MM.1S (cell line): Measurements from ENCODE around the gene DIMT1.

ENCODE experiments used
- DNase-seq: peaks from one replicate; pipeline ENCODE4 v3.0.0-alpha.2; 2015
- H2AFZ ChIP-seq: fragments of 300-600 bp; sonication (generic); 2 replicates; pipeline ENCODE4 v1.6.0; 2016; ENCODE audit warnings: antibody characterized with exemption, low read length
- H3F3A ChIP-seq: fragments of 300-600 bp; sonication (generic); 2 replicates; pipeline ENCODE4 v1.6.1; 2016; ENCODE audit warnings: mild to moderate bottlenecking, antibody characterized with exemption, low read length, moderate library complexity, mixed read lengths; ENCODE audit not compliant: insufficient read depth
- H3K27ac ChIP-seq: fragments of 300-600 bp; sonication (generic); 2 replicates; pipeline ENCODE4 v1.5.1; 2016; ENCODE audit warnings: mild to moderate bottlenecking, low read length
- H3K27me3 ChIP-seq: fragments of 300-600 bp; sonication (generic); replicated peaks from 2 replicates; pipeline ENCODE4 v1.6.0; 2016; ENCODE audit warnings: low read length; ENCODE audit not compliant: insufficient read depth
- H3K36me3 ChIP-seq: fragments of 300-600 bp; sonication (generic); replicated peaks from 2 replicates; pipeline ENCODE4 v1.6.1; 2016; ENCODE audit warnings: mild to moderate bottlenecking, low read length, mixed read lengths; ENCODE audit not compliant: insufficient read depth
- H3K4me1 ChIP-seq: fragments of 300-600 bp; sonication (generic); 2 replicates; pipeline ENCODE4 v1.6.1; 2016; ENCODE audit warnings: low read length, mixed read lengths
- H3K4me2 ChIP-seq: fragments of 300-600 bp; sonication (generic); 2 replicates; pipeline ENCODE4 v1.6.0; 2016; ENCODE audit warnings: low read depth, low read length
- H3K4me3 ChIP-seq: fragments of 300-600 bp; sonication (generic); 2 replicates; pipeline ENCODE4 v1.5.1; 2016; ENCODE audit warnings: low read length, mixed read lengths
- H3K79me2 ChIP-seq: fragments of 300-600 bp; sonication (generic); 2 replicates; pipeline ENCODE4 v1.6.1; 2016; ENCODE audit warnings: mixed run types, low read length, mixed read lengths
- H3K9ac ChIP-seq: fragments of 300-600 bp; sonication (generic); 2 replicates; pipeline ENCODE4 v1.6.1; 2016; ENCODE audit warnings: low read length, mixed read lengths
- H3K9me2 ChIP-seq: fragments of 300-600 bp; sonication (generic); replicated peaks from 2 replicates; pipeline ENCODE4 v1.6.1; 2016; ENCODE audit warnings: mild to moderate bottlenecking, low read length, mixed read lengths; ENCODE audit not compliant: insufficient read depth
- H3K9me3 ChIP-seq: fragments of 300-600 bp; sonication (generic); replicated peaks from 2 replicates; pipeline ENCODE4 v1.6.1; 2016; ENCODE audit warnings: mild to moderate bottlenecking, low read length, mixed read lengths; ENCODE audit not compliant: insufficient read depth
- H4K20me1 ChIP-seq: fragments of 300-600 bp; sonication (generic); 2 replicates; pipeline ENCODE4 v1.6.1; 2016; ENCODE audit warnings: mild to moderate bottlenecking, low read length, moderate library complexity, mixed read lengths; ENCODE audit not compliant: insufficient read depth
- EZH2 ChIP-seq: fragments of 300-600 bp; sonication (generic); optimal IDR thresholded peaks from 2 replicates; pipeline ENCODE3; 2017; ENCODE audit warnings: low read depth, mild to moderate bottlenecking, antibody characterized with exemption, low read length, mixed read lengths
- EZH2phosphoT487 ChIP-seq: fragments of 300-600 bp; sonication (generic); IDR thresholded peaks from 2 replicates; pipeline ENCODE4 v1.6.1; 2018; ENCODE audit warnings: antibody characterized with exemption, low read length
- TF ChIP-seq, protein P1 (sequence below): fragments of 300-600 bp; sonication (generic); IDR thresholded peaks from 2 replicates; pipeline ENCODE4 v1.5.1; 2016; ENCODE audit warnings: antibody characterized with exemption, low read length, mixed read lengths

The DIMT1 gene

GRCh38 chr5:62432621-62433064 is 28.9 kb upstream of the DIMT1 start:
- TF ChIP-seq EZH2phosphoT487 (no peak), EZH2 (no peak)
- TF ChIP-seq, protein P1, sequence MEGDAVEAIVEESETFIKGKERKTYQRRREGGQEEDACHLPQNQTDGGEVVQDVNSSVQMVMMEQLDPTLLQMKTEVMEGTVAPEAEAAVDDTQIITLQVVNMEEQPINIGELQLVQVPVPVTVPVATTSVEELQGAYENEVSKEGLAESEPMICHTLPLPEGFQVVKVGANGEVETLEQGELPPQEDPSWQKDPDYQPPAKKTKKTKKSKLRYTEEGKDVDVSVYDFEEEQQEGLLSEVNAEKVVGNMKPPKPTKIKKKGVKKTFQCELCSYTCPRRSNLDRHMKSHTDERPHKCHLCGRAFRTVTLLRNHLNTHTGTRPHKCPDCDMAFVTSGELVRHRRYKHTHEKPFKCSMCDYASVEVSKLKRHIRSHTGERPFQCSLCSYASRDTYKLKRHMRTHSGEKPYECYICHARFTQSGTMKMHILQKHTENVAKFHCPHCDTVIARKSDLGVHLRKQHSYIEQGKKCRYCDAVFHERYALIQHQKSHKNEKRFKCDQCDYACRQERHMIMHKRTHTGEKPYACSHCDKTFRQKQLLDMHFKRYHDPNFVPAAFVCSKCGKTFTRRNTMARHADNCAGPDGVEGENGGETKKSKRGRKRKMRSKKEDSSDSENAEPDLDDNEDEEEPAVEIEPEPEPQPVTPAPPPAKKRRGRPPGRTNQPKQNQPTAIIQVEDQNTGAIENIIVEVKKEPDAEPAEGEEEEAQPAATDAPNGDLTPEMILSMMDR: no peak
- Histone ChIP-seq H3K4me3 (no peak overlapping the region), H3F3A (no peaks in the 10 kb centered on the region), H3K27ac (no peak overlapping the region), H3K4me2 (no peak overlapping the region), H3K9ac (no peak overlapping the region), H3K36me3 (no peaks in the 10 kb centered on the region), H3K4me1 (no peaks in the 10 kb centered on the region), H3K9me3 (no peaks in the 10 kb centered on the region), H3K9me2 (no peaks in the 10 kb centered on the region), H4K20me1 (no peaks in the 10 kb centered on the region), H2AFZ (no peak overlapping the region), H3K27me3 (no peaks in the 10 kb centered on the region), H3K79me2 (peaks cover 87% of the 10 kb centered on the region)
- DNase-seq: no peak

DNA sequence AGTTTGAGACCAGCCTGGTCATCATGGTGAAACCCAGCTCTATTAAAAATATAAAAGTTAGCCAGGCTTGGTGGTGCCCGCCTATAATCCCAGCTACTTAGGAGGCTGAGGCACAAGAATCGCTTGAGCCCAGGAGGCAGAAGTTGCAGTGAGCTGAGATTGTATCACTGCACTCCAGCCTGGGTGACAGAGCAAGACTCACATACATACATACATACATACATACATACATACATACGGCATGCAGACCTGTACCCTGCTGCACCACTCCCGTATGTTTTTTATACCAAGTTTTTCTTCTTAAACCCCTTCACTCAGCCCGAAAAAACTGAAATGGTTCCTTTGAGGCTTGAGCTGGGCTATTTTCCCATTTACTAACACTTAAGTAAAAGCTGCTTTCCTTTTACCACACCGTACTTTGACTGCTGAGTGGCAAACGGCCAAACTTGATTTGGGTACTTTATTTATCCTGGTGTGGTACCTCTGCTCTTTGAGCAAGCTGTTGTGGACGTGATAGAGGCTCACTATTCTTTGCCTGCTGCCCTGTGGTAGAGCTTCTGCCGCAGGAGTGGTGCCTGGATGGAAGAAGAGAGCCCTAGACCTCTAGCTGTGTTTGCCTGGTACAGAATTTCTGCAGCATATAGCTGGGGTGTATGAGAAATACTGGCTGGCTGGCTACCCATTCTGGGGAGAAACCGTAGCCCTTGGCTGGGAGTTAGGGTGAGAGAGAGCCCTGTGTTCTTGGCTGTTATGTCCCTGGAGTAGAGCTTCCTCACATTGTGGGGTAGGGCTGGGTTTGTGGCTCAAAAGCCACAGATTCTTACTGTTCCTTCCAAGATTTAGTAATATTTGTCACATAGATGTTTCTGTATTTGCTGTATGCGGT is 28.3 kb upstream of the DIMT1 start:
- Histone ChIP-seq H3K79me2 (peaks cover 94% of the 10 kb centered on the region), H3F3A (no peaks in the 10 kb centered on the region), H3K27ac (no peak overlapping the region), H3K27me3 (no peaks in the 10 kb centered on the region), H3K4me2 (no peak overlapping the region), H3K9me2 (no peaks in the 10 kb centered on the region), H3K9me3 (no peaks in the 10 kb centered on the region), H4K20me1 (no peaks in the 10 kb centered on the region), H3K9ac (no peak overlapping the region), H2AFZ (no peak overlapping the region), H3K36me3 (no peaks in the 10 kb centered on the region), H3K4me1 (no peaks in the 10 kb centered on the region), H3K4me3 (no peak overlapping the region)
- TF ChIP-seq, protein P1: no peak
- TF ChIP-seq EZH2 (no peak), EZH2phosphoT487 (no peak)
- DNase-seq: no peak

- Histone ChIP-seq H3K36me3 (no peaks in the 10 kb centered on the region), H3F3A (0 out of 2 replicates have a peak, but pooled peaks cover 6% of the 10 kb centered on the region), H3K4me2 (no peak overlapping the region), H3K4me1 (no peaks in the 10 kb centered on the region), H3K27ac (no peak overlapping the region), H3K9ac (no peak overlapping the region), H3K79me2 (peaks cover 96% of the 10 kb centered on the region), H3K27me3 (no peaks in the 10 kb centered on the region), H3K9me3 (no peaks in the 10 kb centered on the region), H3K4me3 (no peak overlapping the region), H3K9me2 (no peaks in the 10 kb centered on the region), H4K20me1 (no peaks in the 10 kb centered on the region; the same call in 1 of the 2 replicates), H2AFZ (no peak overlapping the region)
- TF ChIP-seq EZH2phosphoT487 (no peak), EZH2 (no peak)
- TF ChIP-seq, protein P1: no peak
- no peak for DNase-seq
Measured at GRCh38 chr5:62424763-62425162, 21.1 kb upstream of the DIMT1 start.
